ENCODE results near the gene RPS15. TPM values are rescaled to one million over a fixed set of nuclear protein-coding genes. Genes with fewer than 3 reads are reported as not detected.

The RPS15 gene
- total and polyA plus RNA-seq, 2 of the 13 experiments (the other 11 are each of a cell fraction or from before 2014, with no cell fraction given), result 695 to 1,411 TPM

GRCh38 chr19:1457031-1457739 lies 19.0 kb downstream of the RPS15 start (continued):
- TF ChIP-seq ZBTB37 (CRISPR knock-in tag; IDR thresholded peaks at IDR 0.05) (no peak), CBX2 (IDR thresholded peaks at IDR 0.05; ENCODE audit: low read depth, low read length) (no peak), CBX2 (CRISPR knock-in tag; IDR thresholded peaks at IDR 0.05; ENCODE audit: low read depth) (no peak), CBX5 (CRISPR knock-in tag; IDR thresholded peaks at IDR 0.05; ENCODE audit: borderline replicate concordance) (no peak), HHEX (CRISPR knock-in tag; IDR thresholded peaks at IDR 0.05) (no peak), LBX2 (CRISPR knock-in tag; IDR thresholded peaks at IDR 0.05; ENCODE audit: borderline replicate concordance) (no peak; the same call in 1 of the 2 replicates), USF2 (IDR thresholded peaks at IDR 0.05; ENCODE audit: low read depth, low read length) (no peak), USF2 (CRISPR knock-in tag; IDR thresholded peaks at IDR 0.05; ENCODE audit: borderline replicate concordance) (no peak), NCOR1 (IDR thresholded peaks at IDR 0.05; ENCODE audit: borderline replicate concordance, low read length) (no peak), ZSCAN31 (CRISPR knock-in tag; IDR thresholded peaks at IDR 0.05; ENCODE audit: low read depth) (0 out of 2 replicates have a peak, but pooled peaks have one; percentile 24), ZNF34 (CRISPR knock-in tag; IDR thresholded peaks at IDR 0.05; ENCODE audit: borderline replicate concordance) (no peak), NFYC (CRISPR knock-in tag; IDR thresholded peaks at IDR 0.05) (no peak), CCDC6 (CRISPR knock-in tag; IDR thresholded peaks at IDR 0.05) (no peak), SSRP1 (CRISPR knock-in tag; IDR thresholded peaks at IDR 0.05) (no peak), ZNF629 (CRISPR knock-in tag; conservative IDR thresholded peaks at IDR 0.05) (no peak), TBX3 (IDR thresholded peaks at IDR 0.05; ENCODE audit: borderline replicate concordance) (no peak), ZNF563 (CRISPR knock-in tag; IDR thresholded peaks at IDR 0.05) (no peak)
- TF ChIP-seq, protein P1, sequence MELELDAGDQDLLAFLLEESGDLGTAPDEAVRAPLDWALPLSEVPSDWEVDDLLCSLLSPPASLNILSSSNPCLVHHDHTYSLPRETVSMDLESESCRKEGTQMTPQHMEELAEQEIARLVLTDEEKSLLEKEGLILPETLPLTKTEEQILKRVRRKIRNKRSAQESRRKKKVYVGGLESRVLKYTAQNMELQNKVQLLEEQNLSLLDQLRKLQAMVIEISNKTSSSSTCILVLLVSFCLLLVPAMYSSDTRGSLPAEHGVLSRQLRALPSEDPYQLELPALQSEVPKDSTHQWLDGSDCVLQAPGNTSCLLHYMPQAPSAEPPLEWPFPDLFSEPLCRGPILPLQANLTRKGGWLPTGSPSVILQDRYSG (CRISPR knock-in tag; IDR thresholded peaks at IDR 0.05), result no peak
- TF ChIP-seq, protein P2, sequence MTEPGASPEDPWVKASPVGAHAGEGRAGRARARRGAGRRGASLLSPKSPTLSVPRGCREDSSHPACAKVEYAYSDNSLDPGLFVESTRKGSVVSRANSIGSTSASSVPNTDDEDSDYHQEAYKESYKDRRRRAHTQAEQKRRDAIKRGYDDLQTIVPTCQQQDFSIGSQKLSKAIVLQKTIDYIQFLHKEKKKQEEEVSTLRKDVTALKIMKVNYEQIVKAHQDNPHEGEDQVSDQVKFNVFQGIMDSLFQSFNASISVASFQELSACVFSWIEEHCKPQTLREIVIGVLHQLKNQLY (CRISPR knock-in tag; IDR thresholded peaks at IDR 0.05), result no peak
- TF ChIP-seq, protein P3, sequence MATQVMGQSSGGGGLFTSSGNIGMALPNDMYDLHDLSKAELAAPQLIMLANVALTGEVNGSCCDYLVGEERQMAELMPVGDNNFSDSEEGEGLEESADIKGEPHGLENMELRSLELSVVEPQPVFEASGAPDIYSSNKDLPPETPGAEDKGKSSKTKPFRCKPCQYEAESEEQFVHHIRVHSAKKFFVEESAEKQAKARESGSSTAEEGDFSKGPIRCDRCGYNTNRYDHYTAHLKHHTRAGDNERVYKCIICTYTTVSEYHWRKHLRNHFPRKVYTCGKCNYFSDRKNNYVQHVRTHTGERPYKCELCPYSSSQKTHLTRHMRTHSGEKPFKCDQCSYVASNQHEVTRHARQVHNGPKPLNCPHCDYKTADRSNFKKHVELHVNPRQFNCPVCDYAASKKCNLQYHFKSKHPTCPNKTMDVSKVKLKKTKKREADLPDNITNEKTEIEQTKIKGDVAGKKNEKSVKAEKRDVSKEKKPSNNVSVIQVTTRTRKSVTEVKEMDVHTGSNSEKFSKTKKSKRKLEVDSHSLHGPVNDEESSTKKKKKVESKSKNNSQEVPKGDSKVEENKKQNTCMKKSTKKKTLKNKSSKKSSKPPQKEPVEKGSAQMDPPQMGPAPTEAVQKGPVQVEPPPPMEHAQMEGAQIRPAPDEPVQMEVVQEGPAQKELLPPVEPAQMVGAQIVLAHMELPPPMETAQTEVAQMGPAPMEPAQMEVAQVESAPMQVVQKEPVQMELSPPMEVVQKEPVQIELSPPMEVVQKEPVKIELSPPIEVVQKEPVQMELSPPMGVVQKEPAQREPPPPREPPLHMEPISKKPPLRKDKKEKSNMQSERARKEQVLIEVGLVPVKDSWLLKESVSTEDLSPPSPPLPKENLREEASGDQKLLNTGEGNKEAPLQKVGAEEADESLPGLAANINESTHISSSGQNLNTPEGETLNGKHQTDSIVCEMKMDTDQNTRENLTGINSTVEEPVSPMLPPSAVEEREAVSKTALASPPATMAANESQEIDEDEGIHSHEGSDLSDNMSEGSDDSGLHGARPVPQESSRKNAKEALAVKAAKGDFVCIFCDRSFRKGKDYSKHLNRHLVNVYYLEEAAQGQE (IDR thresholded peaks at IDR 0.05; ENCODE audit: borderline replicate concordance in 1 of 2, low read depth in 1 of 2, low read length in 2 of 2), result no peak
- TF ChIP-seq, protein P4, sequence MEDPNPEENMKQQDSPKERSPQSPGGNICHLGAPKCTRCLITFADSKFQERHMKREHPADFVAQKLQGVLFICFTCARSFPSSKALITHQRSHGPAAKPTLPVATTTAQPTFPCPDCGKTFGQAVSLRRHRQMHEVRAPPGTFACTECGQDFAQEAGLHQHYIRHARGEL (CRISPR knock-in tag; IDR thresholded peaks at IDR 0.05), result no peak
